Limb (tissue), 2 donors: Measurements from ENCODE around the gene MYO6.
"Not testable (repeated sequence)": the region's sequence is repeated elsewhere in the genome, so short reads cannot be mapped to it uniquely, and the experiment has no call there.

Source experiments
- DNase-seq, 2 donors: peaks; one replicate each; pipeline ENCODE4 v3.0.0-alpha.2; 2016; ENCODE audit errors: extremely low spot score in 2 of 2

The MYO6 gene

GRCh38 chr6:75748743-75749538 lies at the start of gene MYO6:
Gene MYO6, plus strand, starts transcription at chr6:75749239. Its CDS starts 68,309 bp downstream, at chr6:75817548.
- DNase-seq = peak; percentile 69 to 84

- DNase-seq = not testable (repeated sequence)
These were observed 40.7 kb upstream of the MYO6 start for GRCh38 chr6:75708334-75708733.

- no peak for DNase-seq
These were observed 37.9 kb upstream of the MYO6 start for GRCh38 chr6:75711173-75711572.

- no peak for DNase-seq
These were observed 29.9 kb upstream of the MYO6 start for GRCh38 chr6:75719133-75719532.

DNA sequence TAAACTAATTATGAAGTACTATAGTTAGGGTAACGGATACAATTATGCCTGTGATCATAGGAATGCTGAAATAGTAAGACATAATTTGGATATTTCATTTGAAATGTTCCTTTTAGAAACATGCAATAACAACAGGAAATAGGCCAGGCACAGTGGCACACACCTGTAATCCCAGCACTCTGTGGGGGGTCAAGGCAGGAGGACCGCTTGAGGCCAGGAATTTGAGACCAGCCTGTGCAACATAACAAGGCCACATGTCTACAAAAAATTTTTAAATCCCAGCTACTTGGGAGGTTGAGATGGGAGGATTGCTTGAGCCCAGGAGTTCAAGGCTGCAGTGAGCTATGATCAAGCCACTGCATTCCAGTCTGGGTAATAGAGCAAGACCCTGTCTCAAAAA lies 25.7 kb upstream of the MYO6 start:
- no peak for DNase-seq

DNA sequence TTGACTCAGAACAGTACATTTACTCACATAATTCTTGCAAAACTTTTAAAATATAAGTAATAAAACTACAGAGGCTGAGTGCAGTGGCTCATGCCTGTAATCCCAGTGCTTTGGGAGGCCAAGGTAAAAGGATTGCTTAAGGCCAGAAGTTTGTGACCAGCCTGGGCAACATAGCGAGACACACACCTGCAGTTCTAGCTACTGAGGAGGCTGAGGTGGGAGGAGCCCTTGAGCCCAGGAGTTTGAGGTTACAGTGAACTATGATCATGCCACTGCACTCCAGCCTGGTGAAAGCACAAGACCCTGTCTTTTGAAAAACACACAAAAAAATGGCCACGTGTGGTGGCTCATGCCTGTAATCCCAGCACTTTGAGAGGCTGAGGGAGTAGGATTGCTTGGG lies 21.8 kb upstream of the MYO6 start:
- no peak for DNase-seq

GRCh38 chr6:75731029-75731428 lies 18.0 kb upstream of the MYO6 start:
- not testable (repeated sequence) for DNase-seq

DNA sequence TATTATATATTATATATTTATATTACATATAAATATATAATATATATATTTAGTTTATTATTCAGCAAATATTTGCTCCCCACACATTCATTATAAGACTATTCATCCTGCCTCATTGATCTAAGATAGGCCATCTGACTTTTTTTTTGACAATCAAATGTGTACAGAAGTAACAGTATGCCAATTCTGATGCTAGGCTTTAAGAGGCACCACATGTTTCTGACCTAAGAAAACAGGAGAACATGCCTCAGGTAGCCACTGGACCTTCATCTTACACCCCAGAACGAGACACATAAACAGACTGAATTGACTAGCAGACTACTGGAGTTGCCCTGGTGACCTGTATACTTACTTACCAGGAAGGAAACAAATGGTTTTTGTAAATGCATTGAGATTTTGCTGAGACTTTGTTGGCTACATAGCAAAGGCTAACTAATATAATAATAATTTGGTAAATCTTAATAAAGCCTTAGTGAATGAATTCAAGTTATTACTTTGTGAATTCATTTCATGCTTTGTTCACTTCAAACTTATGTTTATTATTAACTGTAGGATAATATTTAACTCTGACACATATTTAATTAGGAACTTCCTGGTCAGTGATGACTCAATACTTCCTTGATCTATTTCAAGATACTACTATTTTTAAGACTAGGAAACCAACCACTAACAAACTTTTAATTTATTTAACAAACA lies 13.4 kb upstream of the MYO6 start:
- DNase-seq = no peak

DNA sequence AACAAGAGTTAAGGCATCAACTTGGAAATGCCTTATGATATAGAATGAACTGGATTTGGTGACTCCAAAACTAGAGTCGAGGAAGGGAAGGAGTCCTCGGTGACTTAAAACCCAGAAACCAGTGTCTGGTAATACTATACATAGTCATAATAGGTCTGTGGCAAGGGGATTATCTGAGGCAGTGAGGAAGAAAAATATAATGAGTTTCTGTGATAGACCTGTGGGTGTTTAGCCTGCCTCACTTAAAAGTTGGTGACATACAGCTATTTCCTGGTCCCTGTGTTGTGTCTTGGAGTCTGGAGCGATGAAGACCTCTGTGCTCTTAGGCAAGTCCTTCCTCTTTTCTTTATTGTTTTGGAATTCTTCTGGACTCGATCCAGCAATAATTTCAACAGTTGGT lies 5.1 kb upstream of the MYO6 start:
- no peak for DNase-seq

DNA sequence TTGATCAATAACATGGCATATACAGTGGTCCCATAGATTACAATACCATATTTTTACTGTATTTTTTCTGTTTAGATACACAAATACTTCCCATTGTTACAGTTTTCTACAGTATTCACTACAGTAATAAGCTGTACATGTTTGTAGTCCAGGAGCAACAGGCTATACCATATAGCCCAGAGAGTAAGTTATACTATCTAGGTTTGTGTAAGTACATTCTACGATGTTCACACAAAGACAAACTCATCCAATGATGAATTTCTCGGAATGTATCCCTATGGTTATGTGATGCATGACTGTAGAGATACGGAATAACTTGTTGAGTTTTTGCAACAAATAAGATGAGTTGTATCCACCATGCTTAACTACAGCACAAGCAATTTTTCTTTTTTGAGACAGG lies 3.6 kb upstream of the MYO6 start:
- no peak for DNase-seq

- no peak for DNase-seq
These were observed 2.8 kb upstream of the MYO6 start for GRCh38 chr6:75746221-75746620.

DNA sequence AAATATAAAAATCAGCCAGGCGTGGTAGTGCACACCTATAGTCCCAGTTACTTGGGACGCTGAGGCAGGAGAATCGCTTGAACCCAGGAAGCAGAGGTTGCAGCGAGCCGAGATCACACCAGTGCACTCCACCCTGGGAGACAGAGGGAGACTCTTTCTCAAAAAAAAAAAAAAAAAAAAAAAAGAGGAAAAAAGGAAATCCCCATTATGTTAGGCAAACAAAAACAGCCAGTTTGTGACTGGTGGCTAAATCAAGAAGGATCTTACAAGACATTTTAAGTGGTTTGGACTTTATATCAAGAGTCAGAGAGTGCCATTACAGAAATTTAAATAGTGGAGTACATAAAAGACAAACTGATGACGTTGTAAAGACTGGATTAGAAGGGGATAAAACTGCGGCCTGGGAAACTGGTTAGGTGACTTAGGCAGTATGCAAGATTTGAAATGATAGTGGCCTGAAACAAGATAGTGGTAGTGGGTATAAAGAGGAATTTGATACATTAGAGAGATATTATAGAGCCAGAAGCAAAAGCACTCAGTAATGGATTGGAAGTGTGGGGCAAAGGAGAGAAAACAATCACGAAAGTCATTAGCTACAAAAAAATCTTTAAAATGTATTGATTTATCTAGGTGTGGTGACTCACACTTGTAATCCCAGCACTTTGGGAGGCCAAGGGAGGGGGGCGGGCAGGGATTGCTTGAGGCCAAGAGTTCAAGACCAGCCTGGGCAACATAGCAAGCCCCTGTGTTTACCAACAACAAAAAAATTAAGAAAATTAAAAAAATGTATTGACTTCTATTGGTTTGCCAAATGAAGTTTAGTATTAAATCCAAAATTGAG lies 1.7 kb upstream of the MYO6 start:
- no peak for DNase-seq

GRCh38 chr6:75748003-75748742 lies 866 bp upstream of the MYO6 start:
- no peak for DNase-seq

DNA sequence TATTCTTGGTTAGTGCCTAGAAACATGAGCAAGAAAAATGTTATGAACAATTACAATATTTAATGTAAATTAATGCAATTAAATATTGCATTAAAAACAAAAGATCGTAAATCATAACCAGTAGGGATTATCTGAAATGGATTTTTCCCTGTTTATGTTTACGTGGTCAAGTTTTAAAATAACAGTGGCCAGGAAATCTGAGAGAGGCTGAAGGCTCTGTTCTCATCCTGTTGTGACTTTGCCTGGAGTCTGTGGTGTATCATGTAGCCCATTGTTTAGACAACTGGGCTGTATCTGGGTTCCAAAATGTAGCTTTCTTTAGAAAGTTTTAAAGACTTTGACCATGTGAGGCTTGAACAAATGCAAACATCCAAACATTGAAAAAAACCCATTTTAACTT lies 2.4 kb downstream of the MYO6 start:
- DNase-seq = no peak

DNA sequence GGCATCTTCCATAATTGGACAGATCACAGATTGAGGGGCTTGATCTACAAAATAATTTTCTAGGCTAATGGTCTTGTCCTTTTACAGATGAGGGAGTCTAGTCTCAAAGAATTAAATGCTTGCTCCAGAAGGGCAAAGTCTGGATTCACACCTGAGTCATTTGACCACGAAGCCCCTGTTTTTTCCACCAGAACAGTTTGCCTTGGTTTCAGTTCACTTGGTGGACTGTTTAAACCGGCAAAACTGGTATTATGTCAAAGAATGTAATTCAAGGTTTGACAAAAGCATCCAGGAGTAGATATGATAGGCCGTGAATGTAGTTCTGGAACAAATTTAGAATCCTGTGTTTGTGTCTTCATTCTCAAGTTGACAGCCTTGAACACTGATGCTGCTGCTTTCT lies 3.3 kb downstream of the MYO6 start:
- DNase-seq = no peak

- no peak for DNase-seq
These were observed 6.7 kb downstream of the MYO6 start for GRCh38 chr6:75755704-75756103.

GRCh38 chr6:75757295-75757694 lies 8.3 kb downstream of the MYO6 start:
- DNase-seq = no peak

GRCh38 chr6:75758061-75758460 lies 9.0 kb downstream of the MYO6 start:
- no peak for DNase-seq

GRCh38 chr6:75759207-75759606 lies 10.2 kb downstream of the MYO6 start:
- DNase-seq = no peak

DNA sequence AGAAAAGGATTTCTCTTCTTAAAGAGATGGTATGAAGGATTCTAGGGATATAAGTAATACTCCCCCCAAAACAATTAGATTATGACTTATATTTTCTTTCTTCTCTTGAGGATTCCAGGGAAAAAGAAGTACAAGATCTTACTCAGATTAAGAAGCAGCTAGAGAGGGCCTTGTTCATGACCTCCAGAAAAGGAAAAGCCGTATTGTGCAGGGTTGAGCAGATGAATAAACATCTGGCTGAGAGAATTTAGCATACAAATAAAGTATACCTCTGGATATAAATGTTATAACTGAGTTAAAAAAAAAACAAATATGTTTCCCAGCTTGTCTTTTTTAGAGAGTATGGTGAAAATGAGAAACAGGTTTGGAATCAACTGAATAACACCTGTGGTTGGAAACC lies 11.3 kb downstream of the MYO6 start:
- no peak for DNase-seq

DNA sequence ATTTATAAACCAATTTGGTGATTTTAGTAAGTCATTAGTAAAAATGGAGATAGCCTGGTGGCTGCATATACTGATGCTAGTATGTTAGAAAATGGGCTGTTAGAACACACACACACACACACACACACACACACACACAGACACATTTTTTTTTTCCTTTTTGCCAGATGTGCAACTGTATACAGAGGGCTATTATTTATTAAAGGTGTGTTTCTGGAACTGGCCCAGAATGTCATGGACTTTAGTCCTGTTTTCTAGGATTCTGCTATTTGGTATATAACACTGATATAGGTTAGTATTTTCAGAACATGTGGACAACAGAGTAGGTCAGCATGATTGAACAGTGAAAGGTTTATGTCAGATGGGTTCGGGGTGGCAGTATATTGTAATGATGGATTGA lies 12.4 kb downstream of the MYO6 start:
- DNase-seq = no peak
